Measurements from ENCODE around the gene HDLBP. TPM values are rescaled to one million over a fixed set of nuclear protein-coding genes. Genes with fewer than 3 reads are reported as not detected.

Gene HDLBP
- total RNA-seq, 1 donor from 2014 or later = 922 TPM

DNA sequence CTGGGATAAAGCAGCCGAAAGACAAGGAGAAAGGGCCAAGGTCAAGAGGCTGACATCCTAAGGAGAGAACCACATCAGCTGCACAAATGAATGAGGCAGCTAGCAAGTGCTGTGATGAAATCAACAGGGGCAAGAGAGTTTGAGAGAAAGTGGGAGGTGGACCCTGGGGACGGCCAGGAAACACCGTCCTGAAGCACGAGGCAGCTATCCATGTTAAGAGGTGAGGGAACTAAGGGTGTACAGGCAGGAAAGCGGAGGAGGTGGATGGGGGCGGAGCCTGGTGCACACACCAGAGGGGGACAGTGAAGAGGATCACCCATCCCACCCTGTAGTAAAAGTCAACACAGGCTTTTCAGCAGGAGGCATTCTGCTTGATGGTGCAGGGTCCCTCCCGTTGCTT, 52.4 kb downstream of the HDLBP start:
- no peak for FAIRE-seq
- Mint-ChIP-seq H3K36me3 (ENCODE audit: low read depth, unreplicated experiment) (peaks cover 47% of the 10 kb centered on the region), H3K9me3 (ENCODE audit: unreplicated experiment) (no peaks in the 10 kb centered on the region), H3K27me3 (ENCODE audit: low read depth, unreplicated experiment) (no peaks in the 10 kb centered on the region), H3K4me1 (ENCODE audit: low read depth, unreplicated experiment) (peaks cover 26% of the 10 kb centered on the region), H3K4me3 (ENCODE audit: unreplicated experiment) (no peak overlapping the region), H3K27ac (ENCODE audit: unreplicated experiment) (no peak overlapping the region)
- H3K9me3 ChIP-seq (ENCODE audit: insufficient read depth, low read depth, low read length) = no peaks in the 10 kb centered on the region
- no peak overlapping the region for H3K27ac ChIP-seq (ENCODE audit: low read depth, low read length)
- H2AFZ ChIP-seq (ENCODE audit: low read depth, low read length) = no peak overlapping the region
- no peak overlapping the region for H3K4me3 ChIP-seq (ENCODE audit: insufficient read depth, low read depth, low read length)
- no peak overlapping the region for H3K9ac ChIP-seq (ENCODE audit: low read length)
- peaks cover 80% of the 10 kb centered on the region for H3K36me3 ChIP-seq (ENCODE audit: insufficient read depth, low read length)
- no peak overlapping the region for H3K4me2 ChIP-seq (ENCODE audit: low read length)
- TF ChIP-seq EZH2 (IDR thresholded peaks at IDR 0.05; ENCODE audit: insufficient read depth, low read length) = no peak
- TF ChIP-seq CTCF (IDR thresholded peaks at IDR 0.05; ENCODE audit: insufficient read depth, low read depth, low read length) = no peak
- DNase-seq (ENCODE audit: low read depth) = no peak
- no peaks in the 10 kb centered on the region for H3K4me1 ChIP-seq (ENCODE audit: insufficient read depth, low read length)
- no peaks in the 10 kb centered on the region for H3K27me3 ChIP-seq (ENCODE audit: insufficient read depth, low read length)
- peaks cover 97% of the 10 kb centered on the region for H4K20me1 ChIP-seq (ENCODE audit: insufficient read depth, low read length)
- H3K79me2 ChIP-seq (ENCODE audit: insufficient read depth, low read length) = peaks cover 94% of the 10 kb centered on the region

GRCh38 chr2:241261628-241262027, 53.8 kb downstream of the HDLBP start:
- Histone ChIP-seq H3K27me3 (ENCODE audit: insufficient read depth, low read length) (no peaks in the 10 kb centered on the region), H4K20me1 (ENCODE audit: insufficient read depth, low read length) (peaks cover 97% of the 10 kb centered on the region), H3K4me2 (ENCODE audit: low read length) (no peak overlapping the region), H3K36me3 (ENCODE audit: insufficient read depth, low read length) (peaks cover 77% of the 10 kb centered on the region), H3K79me2 (ENCODE audit: insufficient read depth, low read length) (peaks cover 93% of the 10 kb centered on the region), H3K4me1 (ENCODE audit: insufficient read depth, low read length) (no peaks in the 10 kb centered on the region), H3K9ac (ENCODE audit: low read length) (no peak overlapping the region), H3K9me3 (ENCODE audit: insufficient read depth, low read depth, low read length) (no peaks in the 10 kb centered on the region), H2AFZ (ENCODE audit: low read depth, low read length) (no peak overlapping the region), H3K4me3 (ENCODE audit: insufficient read depth, low read depth, low read length) (no peak overlapping the region), H3K27ac (ENCODE audit: low read depth, low read length) (no peak overlapping the region)
- H3K9me3 Mint-ChIP-seq (ENCODE audit: unreplicated experiment) = no peaks in the 10 kb centered on the region
- peak overlapping the region; percentile 40 for H3K4me3 Mint-ChIP-seq (ENCODE audit: unreplicated experiment)
- H3K27ac Mint-ChIP-seq (ENCODE audit: unreplicated experiment) = no peak overlapping the region
- no peaks in the 10 kb centered on the region for H3K27me3 Mint-ChIP-seq (ENCODE audit: low read depth, unreplicated experiment)
- TF ChIP-seq CTCF (IDR thresholded peaks at IDR 0.05; ENCODE audit: insufficient read depth, low read depth, low read length) = no peak
- no peak for TF ChIP-seq EZH2 (IDR thresholded peaks at IDR 0.05; ENCODE audit: insufficient read depth, low read length)
- H3K36me3 Mint-ChIP-seq (ENCODE audit: low read depth, unreplicated experiment) = peaks cover 40% of the 10 kb centered on the region
- no peak for FAIRE-seq
- peaks cover 14% of the 10 kb centered on the region for H3K4me1 Mint-ChIP-seq (ENCODE audit: low read depth, unreplicated experiment)
- DNase-seq (ENCODE audit: low read depth) = no peak

- Mint-ChIP-seq H3K9me3 (ENCODE audit: unreplicated experiment) (no peaks in the 10 kb centered on the region), H3K27me3 (ENCODE audit: low read depth, unreplicated experiment) (no peaks in the 10 kb centered on the region), H3K4me1 (ENCODE audit: low read depth, unreplicated experiment) (peaks cover 9% of the 10 kb centered on the region), H3K4me3 (ENCODE audit: unreplicated experiment) (no peak overlapping the region), H3K27ac (ENCODE audit: unreplicated experiment) (no peak overlapping the region), H3K36me3 (ENCODE audit: low read depth, unreplicated experiment) (peaks cover 40% of the 10 kb centered on the region)
- peaks cover 97% of the 10 kb centered on the region for H4K20me1 ChIP-seq (ENCODE audit: insufficient read depth, low read length)
- H3K9me3 ChIP-seq (ENCODE audit: insufficient read depth, low read depth, low read length) = no peaks in the 10 kb centered on the region
- H3K9ac ChIP-seq (ENCODE audit: low read length) = no peak overlapping the region
- peaks cover 77% of the 10 kb centered on the region for H3K36me3 ChIP-seq (ENCODE audit: insufficient read depth, low read length)
- H3K79me2 ChIP-seq (ENCODE audit: insufficient read depth, low read length) = peaks cover 93% of the 10 kb centered on the region
- FAIRE-seq (no peak), DNase-seq (ENCODE audit: low read depth) (no peak)
- H3K27me3 ChIP-seq (ENCODE audit: insufficient read depth, low read length) = no peaks in the 10 kb centered on the region
- no peak overlapping the region for H3K27ac ChIP-seq (ENCODE audit: low read depth, low read length)
- TF ChIP-seq CTCF (IDR thresholded peaks at IDR 0.05; ENCODE audit: insufficient read depth, low read depth, low read length) = no peak
- no peak for TF ChIP-seq EZH2 (IDR thresholded peaks at IDR 0.05; ENCODE audit: insufficient read depth, low read length)
- H2AFZ ChIP-seq (ENCODE audit: low read depth, low read length) = no peak overlapping the region
- no peaks in the 10 kb centered on the region for H3K4me1 ChIP-seq (ENCODE audit: insufficient read depth, low read length)
- no peak overlapping the region for H3K4me3 ChIP-seq (ENCODE audit: insufficient read depth, low read depth, low read length)
- H3K4me2 ChIP-seq (ENCODE audit: low read length) = no peak overlapping the region
These were observed 54.6 kb downstream of the HDLBP start for GRCh38 chr2:241260911-241261310.

Measured in astrocyte (in vitro differentiated cells and primary cell).